NB4 (cell line): ENCODE results near the gene LTBP2.

ENCODE experiments used
- DNase-seq: peaks from one replicate; pipeline ENCODE4 v3.0.0; 2010; ENCODE audit warnings: low read depth
- H3K4me3 ChIP-seq: one replicate; pipeline ENCODE4 v1.5.1; 2011; ENCODE audit warnings: mild to moderate bottlenecking, low read depth, low read length, moderate library complexity
- MAX ChIP-seq: IDR thresholded peaks from 2 replicates; pipeline ENCODE4 v1.6.1; 2011; ENCODE audit warnings: low read depth, low read length
- MYC ChIP-seq: IDR thresholded peaks from 2 replicates; pipeline ENCODE4 v1.6.1; 2011; ENCODE audit warnings: low read depth, low read length
- POLR2A ChIP-seq: IDR thresholded peaks from 2 replicates; pipeline ENCODE4 v1.6.1; 2011; ENCODE audit warnings: mild to moderate bottlenecking; ENCODE audit not compliant: insufficient read length; ENCODE audit errors: extremely low read depth
- TF ChIP-seq, protein P1 (sequence below): IDR thresholded peaks from one replicate; pipeline ENCODE4 v1.5.1; 2012; ENCODE audit warnings: low read depth, low read length

Gene LTBP2

GRCh38 chr14:74554742-74555362 lies 57.2 kb downstream of the LTBP2 start:
- DNase-seq: no peak
- TF ChIP-seq MYC: no peak
- TF ChIP-seq POLR2A: no peak
- no peak overlapping the region for H3K4me3 ChIP-seq

DNA sequence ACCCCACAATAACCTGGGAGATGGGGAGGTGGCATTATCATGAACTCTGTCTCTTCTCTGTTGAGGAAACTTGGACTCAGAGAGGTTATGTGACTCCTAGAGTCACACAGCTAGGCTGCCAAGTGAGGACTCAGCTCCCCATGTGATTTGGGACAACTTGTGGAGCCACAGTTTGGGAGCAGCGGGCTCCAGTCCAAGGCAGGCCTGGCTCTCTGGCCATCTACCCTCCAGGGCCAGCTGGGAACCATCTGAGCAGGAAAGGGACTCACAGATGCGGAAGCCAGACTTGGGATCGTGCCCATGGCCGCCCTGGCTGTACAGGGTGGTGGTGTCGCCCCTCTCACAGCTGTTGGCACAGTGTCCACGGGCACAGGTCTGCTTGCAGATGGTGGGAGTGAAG lies 59.4 kb downstream of the LTBP2 start:
- H3K4me3 ChIP-seq: no peak overlapping the region
- TF ChIP-seq, protein P1, sequence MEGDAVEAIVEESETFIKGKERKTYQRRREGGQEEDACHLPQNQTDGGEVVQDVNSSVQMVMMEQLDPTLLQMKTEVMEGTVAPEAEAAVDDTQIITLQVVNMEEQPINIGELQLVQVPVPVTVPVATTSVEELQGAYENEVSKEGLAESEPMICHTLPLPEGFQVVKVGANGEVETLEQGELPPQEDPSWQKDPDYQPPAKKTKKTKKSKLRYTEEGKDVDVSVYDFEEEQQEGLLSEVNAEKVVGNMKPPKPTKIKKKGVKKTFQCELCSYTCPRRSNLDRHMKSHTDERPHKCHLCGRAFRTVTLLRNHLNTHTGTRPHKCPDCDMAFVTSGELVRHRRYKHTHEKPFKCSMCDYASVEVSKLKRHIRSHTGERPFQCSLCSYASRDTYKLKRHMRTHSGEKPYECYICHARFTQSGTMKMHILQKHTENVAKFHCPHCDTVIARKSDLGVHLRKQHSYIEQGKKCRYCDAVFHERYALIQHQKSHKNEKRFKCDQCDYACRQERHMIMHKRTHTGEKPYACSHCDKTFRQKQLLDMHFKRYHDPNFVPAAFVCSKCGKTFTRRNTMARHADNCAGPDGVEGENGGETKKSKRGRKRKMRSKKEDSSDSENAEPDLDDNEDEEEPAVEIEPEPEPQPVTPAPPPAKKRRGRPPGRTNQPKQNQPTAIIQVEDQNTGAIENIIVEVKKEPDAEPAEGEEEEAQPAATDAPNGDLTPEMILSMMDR: no peak
- TF ChIP-seq MYC: no peak
- TF ChIP-seq POLR2A: no peak
- TF ChIP-seq MAX: no peak
- no peak for DNase-seq

GRCh38 chr14:74551431-74552371 lies 60.3 kb downstream of the LTBP2 start:
- TF ChIP-seq, protein P1: no peak
- TF ChIP-seq MYC (no peak), POLR2A (no peak), MAX (no peak)
- no peak overlapping the region for H3K4me3 ChIP-seq
- no peak for DNase-seq

- TF ChIP-seq POLR2A (no peak), MYC (no peak), MAX (no peak)
- TF ChIP-seq, protein P1: no peak
- DNase-seq: no peak
- H3K4me3 ChIP-seq: no peak overlapping the region
Measured at GRCh38 chr14:74551001-74551400, 61.0 kb downstream of the LTBP2 start.

DNA sequence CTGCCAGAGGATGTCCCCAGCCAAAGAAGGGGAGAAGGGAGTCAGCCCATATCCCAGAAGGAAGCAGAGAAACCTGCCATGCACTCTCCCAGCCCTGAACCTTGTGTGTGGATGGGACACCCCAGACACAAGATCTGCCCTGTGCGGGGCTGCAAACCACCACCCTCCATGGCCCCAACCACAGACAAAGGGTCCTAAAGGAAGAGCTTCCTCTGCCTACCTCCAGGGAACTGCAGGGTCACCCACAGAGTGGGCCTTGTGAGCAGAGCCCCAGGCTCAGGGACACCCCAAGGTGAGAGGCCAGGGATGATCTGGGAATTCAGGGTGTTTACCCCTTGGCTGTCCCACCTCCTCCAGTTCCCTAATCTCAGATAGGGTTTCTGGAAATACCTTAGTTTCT lies 62.0 kb downstream of the LTBP2 start:
- no peak overlapping the region for H3K4me3 ChIP-seq
- TF ChIP-seq, protein P1: no peak
- no peak for TF ChIP-seq POLR2A
- no peak for TF ChIP-seq MYC
- no peak for TF ChIP-seq MAX
- DNase-seq: no peak

- TF ChIP-seq POLR2A (no peak), MAX (no peak), MYC (no peak)
- TF ChIP-seq, protein P1: no peak
- no peak for DNase-seq
- no peak overlapping the region for H3K4me3 ChIP-seq
Measured at GRCh38 chr14:74549588-74549987, 62.4 kb downstream of the LTBP2 start.
